GM10248 (cell line): ENCODE results near the gene SLC6A3.

Source experiments
- CTCF ChIA-PET: fragments of 300-600 bp; sonication (Branson Sonifier 250); formaldehyde crosslinking; extraction: SDS; loops from one replicate; lab custom pipeline; 2021; ENCODE audit warnings: antibody characterized with exemption; lab: Yijun Ruan, JAX
- POLR2A ChIA-PET: fragments of 350-650 bp; sonication (Branson Sonifier 250); formaldehyde crosslinking; extraction: SDS; loops from one replicate; lab custom pipeline; 2020; ENCODE audit warnings: antibody characterized with exemption; lab: Yijun Ruan, JAX
- DNase-seq: peaks from one replicate; pipeline ENCODE4 v3.0.0; 2012; ENCODE audit errors: extremely low spot score
- TF ChIP-seq, protein P1 (sequence below): IDR thresholded peaks from 2 replicates; pipeline ENCODE4 v1.5.1; 2012; ENCODE audit warnings: mild to moderate bottlenecking, low read depth; ENCODE audit errors: extremely low read depth, missing control alignments, control extremely low read depth

SLC6A3 gene

DNA sequence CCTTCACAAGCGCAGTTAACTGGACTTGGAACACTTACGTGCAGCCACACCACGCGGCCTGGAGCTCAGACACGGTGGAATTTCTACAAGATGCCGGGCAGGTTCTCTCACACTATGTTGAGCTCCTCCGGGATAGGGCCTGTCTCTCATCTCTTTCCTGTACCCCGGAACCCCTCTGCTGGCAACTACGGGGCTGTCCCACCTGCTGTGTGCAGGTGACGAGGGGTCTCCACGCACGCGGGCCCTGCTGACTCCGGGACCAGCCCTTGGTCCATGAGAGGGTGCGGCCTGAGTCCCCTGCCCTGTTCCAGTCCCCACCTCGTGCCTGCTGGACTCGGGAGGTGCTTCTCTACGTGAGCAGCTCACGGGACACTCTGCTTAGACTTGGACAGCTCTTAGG is 40.1 kb downstream of the SLC6A3 start:
- CTCF ChIA-PET: interaction anchor here (2.5 kb wide), 1 partner anchor 25 kb away, joined by 7 read pairs; no protein-coding TSS in a partner anchor
- POLR2A ChIA-PET: no interaction called here
- DNase-seq: no peak
- TF ChIP-seq, protein P1, sequence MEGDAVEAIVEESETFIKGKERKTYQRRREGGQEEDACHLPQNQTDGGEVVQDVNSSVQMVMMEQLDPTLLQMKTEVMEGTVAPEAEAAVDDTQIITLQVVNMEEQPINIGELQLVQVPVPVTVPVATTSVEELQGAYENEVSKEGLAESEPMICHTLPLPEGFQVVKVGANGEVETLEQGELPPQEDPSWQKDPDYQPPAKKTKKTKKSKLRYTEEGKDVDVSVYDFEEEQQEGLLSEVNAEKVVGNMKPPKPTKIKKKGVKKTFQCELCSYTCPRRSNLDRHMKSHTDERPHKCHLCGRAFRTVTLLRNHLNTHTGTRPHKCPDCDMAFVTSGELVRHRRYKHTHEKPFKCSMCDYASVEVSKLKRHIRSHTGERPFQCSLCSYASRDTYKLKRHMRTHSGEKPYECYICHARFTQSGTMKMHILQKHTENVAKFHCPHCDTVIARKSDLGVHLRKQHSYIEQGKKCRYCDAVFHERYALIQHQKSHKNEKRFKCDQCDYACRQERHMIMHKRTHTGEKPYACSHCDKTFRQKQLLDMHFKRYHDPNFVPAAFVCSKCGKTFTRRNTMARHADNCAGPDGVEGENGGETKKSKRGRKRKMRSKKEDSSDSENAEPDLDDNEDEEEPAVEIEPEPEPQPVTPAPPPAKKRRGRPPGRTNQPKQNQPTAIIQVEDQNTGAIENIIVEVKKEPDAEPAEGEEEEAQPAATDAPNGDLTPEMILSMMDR: no peak

DNA sequence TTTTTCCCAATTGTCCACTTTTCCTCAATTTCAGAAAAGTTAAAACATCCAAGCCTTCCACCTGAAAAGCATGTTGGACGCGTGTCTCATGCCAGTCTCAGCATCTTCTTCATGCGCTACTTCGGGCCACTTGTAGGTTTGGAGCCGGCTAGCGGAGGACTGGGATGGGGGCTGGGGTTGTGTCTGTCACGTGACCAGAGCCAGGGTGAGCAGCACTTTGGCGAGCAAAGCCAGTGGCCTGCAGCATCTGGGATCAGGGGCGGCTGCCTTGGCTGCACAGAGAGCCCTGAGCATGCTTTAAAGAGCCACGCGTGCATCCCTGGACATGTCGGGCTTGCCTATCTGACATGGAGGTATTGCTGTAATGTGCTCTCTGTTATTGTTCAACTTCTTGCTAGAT is 41.2 kb downstream of the SLC6A3 start:
- TF ChIP-seq, protein P1: no peak
- no peak for DNase-seq
- POLR2A ChIA-PET: no interaction called here
- CTCF ChIA-PET: interaction anchor here (1.2 to 2.5 kb wide), 2 partner anchors 24 to 263 kb away, joined by 3 to 7 read pairs; no protein-coding TSS in a partner anchor

DNA sequence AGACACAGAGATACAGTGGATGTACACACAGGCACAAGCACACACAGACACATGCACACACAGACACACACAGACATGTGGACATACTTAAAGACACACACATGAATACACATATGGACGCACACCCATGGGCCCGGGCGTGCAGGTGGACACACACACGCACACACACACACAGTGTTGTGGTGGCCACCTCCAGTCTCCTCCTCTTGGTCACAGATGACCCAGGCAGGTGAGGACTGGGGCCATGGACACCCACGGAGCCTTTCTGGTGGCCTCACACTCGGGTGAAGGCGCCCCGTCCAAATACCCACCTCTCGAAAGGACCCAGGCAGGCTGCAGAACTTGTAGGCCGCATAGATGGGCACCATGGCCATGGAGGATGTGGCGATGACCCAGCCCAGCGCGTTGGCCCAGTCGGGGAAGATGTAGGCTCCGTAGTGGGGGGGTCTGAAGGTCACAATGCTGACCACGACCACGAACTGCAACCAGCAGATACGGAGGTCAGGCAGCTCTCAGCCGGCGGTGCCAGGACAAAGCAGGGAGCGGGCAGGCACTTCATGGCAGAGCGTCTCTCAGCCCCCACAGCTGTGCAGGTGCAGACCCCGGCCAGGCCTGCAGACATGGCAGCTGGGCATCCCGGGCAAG is 42.5 kb downstream of the SLC6A3 start:
- TF ChIP-seq, protein P1: no peak
- CTCF ChIA-PET: interaction anchor here (2.5 kb wide), 1 partner anchor 23 kb away, joined by 7 read pairs; no protein-coding TSS in a partner anchor
- POLR2A ChIA-PET: no interaction called here
- no peak for DNase-seq

DNA sequence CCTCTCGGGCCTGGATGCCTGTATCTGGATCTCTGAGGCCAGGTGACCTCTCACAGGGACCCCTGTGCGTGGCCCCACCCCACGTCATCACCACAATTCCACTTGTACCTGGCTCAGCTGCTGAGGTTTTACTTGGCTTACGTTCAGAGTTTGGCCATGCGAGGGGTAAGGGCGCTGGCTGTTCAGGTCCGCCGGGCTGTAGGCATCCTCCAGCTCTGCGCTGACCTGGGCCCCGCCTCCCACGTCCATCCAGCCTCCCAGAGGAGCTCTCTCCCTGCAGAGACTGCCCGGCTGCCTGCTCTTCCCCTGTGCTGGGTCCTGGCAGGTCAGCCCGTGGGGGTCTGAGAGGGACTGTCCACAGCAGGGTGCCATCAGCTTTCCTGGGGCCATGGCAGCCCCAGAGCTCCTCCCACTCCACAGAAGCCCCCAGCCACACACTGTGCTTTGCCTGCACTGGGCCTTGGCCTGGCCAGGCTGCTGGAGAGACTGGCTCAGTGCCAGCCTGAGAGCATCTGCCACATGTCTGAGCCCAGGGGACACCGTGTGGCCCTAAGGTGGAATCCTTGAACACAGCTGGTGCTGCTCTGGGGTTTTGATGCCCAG is 43.6 kb downstream of the SLC6A3 start:
- ChIA-PET CTCF (no interaction called here), POLR2A (no interaction called here)
- TF ChIP-seq, protein P1: no peak
- no peak for DNase-seq

DNA sequence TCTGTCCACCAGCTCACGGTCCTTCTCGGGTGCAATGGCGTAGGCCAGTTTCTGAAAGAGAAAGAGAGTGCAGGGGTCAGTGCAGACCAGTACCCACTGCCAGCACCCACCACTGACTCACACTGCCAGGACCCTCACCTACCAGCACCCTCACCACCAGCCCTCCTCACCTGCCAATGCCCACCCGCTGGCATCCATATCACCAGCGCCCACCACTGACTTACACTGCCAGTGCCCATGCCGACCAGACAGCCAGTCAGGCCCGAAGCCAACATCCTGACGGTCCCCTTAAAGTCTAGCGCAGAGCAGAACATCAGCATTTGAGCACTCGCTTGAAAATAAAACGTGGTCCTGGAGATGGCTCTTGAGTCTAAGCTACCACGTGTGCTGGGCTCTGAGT is 44.3 kb downstream of the SLC6A3 start:
- no peak for DNase-seq
- TF ChIP-seq, protein P1: no peak
- POLR2A ChIA-PET: no interaction called here
- CTCF ChIA-PET: interaction anchor here (1.5 kb wide), 1 partner anchor 21 kb away, joined by 5 read pairs; no protein-coding TSS in a partner anchor

DNA sequence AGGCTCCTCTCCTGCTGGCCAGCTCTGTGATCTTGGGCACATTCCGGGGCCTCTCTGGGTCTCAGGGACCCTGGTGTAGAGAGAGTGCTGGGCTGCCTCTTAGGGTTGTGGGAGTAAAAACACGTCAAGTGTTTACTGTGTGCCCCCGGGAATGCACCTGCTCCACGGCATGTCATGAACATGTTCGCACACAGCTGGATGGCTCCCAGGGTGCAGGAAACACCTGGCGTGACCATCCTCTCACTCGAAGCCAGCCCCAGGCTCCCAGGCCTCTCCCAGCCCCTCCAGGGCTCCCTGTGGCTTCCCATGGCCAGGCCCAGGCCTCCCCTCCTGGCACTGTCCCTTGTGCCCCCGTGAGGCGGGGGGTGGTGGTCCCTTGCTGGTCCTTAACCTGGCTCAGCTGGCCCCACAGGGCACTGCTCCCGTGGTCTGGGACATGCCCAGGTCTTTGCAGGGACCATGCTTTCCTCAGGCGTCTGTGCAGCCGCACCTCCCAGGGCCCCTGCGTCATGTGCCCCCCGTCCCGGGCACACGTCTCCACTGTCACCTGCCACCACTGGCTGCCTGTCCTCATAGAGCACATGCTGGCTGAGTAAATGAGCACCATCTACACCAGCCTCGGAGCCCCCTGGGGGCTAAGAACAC is 44.9 kb downstream of the SLC6A3 start:
- TF ChIP-seq, protein P1: no peak
- CTCF ChIA-PET: interaction anchor here (1.5 kb wide), 1 partner anchor 20 kb away, joined by 5 read pairs; no protein-coding TSS in a partner anchor
- DNase-seq: no peak
- POLR2A ChIA-PET: no interaction called here
